ENCODE data around the gene APLF. TPM values are rescaled to one million over a fixed set of nuclear protein-coding genes. Genes with fewer than 3 reads are reported as not detected.

APLF gene
- total and polyA plus RNA-seq, 10 of the 15 experiments (the other 5 are each of a cell fraction or from before 2014, with no cell fraction given): 0.66 to 2.8 (median 1.8) TPM

DNA sequence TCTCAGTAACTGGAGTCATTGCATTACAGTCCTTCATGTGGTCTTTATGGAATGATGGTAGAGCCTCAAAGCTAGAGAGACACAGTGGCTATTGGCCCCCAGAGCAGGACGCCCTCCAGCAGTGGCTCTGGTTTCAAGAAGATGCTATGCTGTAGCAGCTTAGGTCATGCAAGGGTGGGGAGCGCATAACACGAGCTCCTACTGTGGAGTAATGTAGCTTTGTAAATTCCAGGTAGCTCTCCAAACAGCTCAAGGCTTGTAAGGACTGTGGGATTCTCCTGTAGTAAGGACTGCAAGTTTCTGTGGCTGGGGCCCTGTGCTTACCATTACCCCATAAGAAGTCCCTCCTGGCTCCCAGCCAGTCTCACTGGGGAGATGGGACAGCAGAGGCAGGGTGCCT lies 15.6 kb downstream of the APLF start:
- ChIA-PET SMC1A (ENCODE audit: uncharacterized antibody, unreplicated experiment) (interaction anchor here (2.7 kb wide), 1 partner anchor 19 kb away, joined by 11 read pairs; no protein-coding TSS in a partner anchor), POLR2A (no interaction called here), CTCF (interaction anchor here (0.7 to 1.4 kb wide), 2 partner anchors 9 to 16 kb away, joined by 3 read pairs; partner anchors contain the start of genes APLF and FBXO48), RAD21 (ENCODE audit: unreplicated experiment) (no interaction called here)
- H3K9me3 ChIP-seq (replicated peaks; ENCODE audit: control insufficient read depth, insufficient read depth, low read length): no peaks in the 10 kb centered on the region
- H3K79me2 ChIP-seq (ENCODE audit: control insufficient read depth, insufficient read depth, low read length): no peaks in the 10 kb centered on the region
- intact Hi-C loops (cut with micrococcal nuclease; ENCODE audit: unreplicated experiment) (no loop called here), in situ Hi-C loops (cut with MboI) (no loop called here)
- H3K4me1 ChIP-seq (ENCODE audit: control insufficient read depth, insufficient read depth, low read length): no peaks in the 10 kb centered on the region
- WGBS (ENCODE audit: insufficient coverage, insufficient replicate concordance, low lambda C conversion rate, missing lambda C conversion rate): 49% methylated on average over 3 of the region's 3 CpGs
- H2AFZ ChIP-seq (ENCODE audit: control insufficient read depth, low read depth, low read length): no peak overlapping the region
- ATAC-seq (no peak), DNase-seq (ENCODE audit: low read depth, low spot score) (no peak), FAIRE-seq (no peak)
- BruUV-seq (replicated peaks): no TSS peak
- no peaks in the 10 kb centered on the region for H3K36me3 ChIP-seq (ENCODE audit: control insufficient read depth in 2 of 2, insufficient read depth in 2 of 2, low read length in 1 of 2)
- no peak overlapping the region for H3K4me2 ChIP-seq (ENCODE audit: control insufficient read depth, insufficient read depth)
- 0 out of 2 replicates have a peak, but pooled peaks cover 2% of the 10 kb centered on the region for H4K20me1 ChIP-seq (ENCODE audit: control insufficient read depth, insufficient read depth)
- no peaks in the 10 kb centered on the region for H3K27me3 ChIP-seq (replicated peaks in 1 of 2; ENCODE audit: control insufficient read depth in 2 of 2, insufficient read depth in 2 of 2, low read length in 1 of 2)
- no peak for TF ChIP-seq TCF7 (IDR thresholded peaks at IDR 0.05; ENCODE audit: borderline replicate concordance)
- TF ChIP-seq, protein P1, sequence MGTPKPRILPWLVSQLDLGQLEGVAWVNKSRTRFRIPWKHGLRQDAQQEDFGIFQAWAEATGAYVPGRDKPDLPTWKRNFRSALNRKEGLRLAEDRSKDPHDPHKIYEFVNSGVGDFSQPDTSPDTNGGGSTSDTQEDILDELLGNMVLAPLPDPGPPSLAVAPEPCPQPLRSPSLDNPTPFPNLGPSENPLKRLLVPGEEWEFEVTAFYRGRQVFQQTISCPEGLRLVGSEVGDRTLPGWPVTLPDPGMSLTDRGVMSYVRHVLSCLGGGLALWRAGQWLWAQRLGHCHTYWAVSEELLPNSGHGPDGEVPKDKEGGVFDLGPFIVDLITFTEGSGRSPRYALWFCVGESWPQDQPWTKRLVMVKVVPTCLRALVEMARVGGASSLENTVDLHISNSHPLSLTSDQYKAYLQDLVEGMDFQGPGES (IDR thresholded peaks at IDR 0.05): no peak
- TF ChIP-seq, protein P2, sequence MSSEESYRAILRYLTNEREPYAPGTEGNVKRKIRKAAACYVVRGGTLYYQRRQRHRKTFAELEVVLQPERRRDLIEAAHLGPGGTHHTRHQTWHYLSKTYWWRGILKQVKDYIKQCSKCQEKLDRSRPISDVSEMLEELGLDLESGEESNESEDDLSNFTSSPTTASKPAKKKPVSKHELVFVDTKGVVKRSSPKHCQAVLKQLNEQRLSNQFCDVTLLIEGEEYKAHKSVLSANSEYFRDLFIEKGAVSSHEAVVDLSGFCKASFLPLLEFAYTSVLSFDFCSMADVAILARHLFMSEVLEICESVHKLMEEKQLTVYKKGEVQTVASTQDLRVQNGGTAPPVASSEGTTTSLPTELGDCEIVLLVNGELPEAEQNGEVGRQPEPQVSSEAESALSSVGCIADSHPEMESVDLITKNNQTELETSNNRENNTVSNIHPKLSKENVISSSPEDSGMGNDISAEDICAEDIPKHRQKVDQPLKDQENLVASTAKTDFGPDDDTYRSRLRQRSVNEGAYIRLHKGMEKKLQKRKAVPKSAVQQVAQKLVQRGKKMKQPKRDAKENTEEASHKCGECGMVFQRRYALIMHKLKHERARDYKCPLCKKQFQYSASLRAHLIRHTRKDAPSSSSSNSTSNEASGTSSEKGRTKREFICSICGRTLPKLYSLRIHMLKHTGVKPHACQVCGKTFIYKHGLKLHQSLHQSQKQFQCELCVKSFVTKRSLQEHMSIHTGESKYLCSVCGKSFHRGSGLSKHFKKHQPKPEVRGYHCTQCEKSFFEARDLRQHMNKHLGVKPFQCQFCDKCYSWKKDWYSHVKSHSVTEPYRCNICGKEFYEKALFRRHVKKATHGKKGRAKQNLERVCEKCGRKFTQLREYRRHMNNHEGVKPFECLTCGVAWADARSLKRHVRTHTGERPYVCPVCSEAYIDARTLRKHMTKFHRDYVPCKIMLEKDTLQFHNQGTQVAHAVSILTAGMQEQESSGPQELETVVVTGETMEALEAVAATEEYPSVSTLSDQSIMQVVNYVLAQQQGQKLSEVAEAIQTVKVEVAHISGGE (CRISPR knock-in tag; IDR thresholded peaks at IDR 0.05): no peak
- TF ChIP-seq, protein P3, sequence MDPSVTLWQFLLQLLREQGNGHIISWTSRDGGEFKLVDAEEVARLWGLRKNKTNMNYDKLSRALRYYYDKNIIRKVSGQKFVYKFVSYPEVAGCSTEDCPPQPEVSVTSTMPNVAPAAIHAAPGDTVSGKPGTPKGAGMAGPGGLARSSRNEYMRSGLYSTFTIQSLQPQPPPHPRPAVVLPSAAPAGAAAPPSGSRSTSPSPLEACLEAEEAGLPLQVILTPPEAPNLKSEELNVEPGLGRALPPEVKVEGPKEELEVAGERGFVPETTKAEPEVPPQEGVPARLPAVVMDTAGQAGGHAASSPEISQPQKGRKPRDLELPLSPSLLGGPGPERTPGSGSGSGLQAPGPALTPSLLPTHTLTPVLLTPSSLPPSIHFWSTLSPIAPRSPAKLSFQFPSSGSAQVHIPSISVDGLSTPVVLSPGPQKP (IDR thresholded peaks at IDR 0.05; ENCODE audit: low read depth, low read length): no peak
- H3K27ac ChIP-seq (ENCODE audit: control insufficient read depth, insufficient read depth): no peak overlapping the region
- no peak overlapping the region for H3K9ac ChIP-seq (ENCODE audit: control insufficient read depth, insufficient read depth, low read length)
- H3K4me3 ChIP-seq: no peak overlapping the region

All from GM12878 (cell line).